ENCODE results near the gene HAPLN2.
"Not testable (repeated sequence)": the region's sequence is repeated elsewhere in the genome, so short reads cannot be mapped to it uniquely, and the experiment has no call there.

HAPLN2 gene

GRCh38 chr1:156592158-156592909 lies 26.9 kb upstream of the HAPLN2 start:
- DNase-seq: no peak

- no peak for DNase-seq
Observed at GRCh38 chr1:156592910-156593660, 26.1 kb upstream of the HAPLN2 start.

GRCh38 chr1:156593661-156593989 lies 25.6 kb upstream of the HAPLN2 start:
- DNase-seq: no peak

- DNase-seq: no peak
Observed at GRCh38 chr1:156594190-156594589, 25.0 kb upstream of the HAPLN2 start.

GRCh38 chr1:156595016-156595415 lies 24.2 kb upstream of the HAPLN2 start:
- DNase-seq: no peak

GRCh38 chr1:156596426-156596825 lies 22.8 kb upstream of the HAPLN2 start:
- no peak for DNase-seq

- no peak for DNase-seq
Observed at GRCh38 chr1:156598125-156598524, 21.1 kb upstream of the HAPLN2 start.

GRCh38 chr1:156598731-156599432 lies 20.3 kb upstream of the HAPLN2 start:
- no peak for DNase-seq

- DNase-seq: no peak
Observed at GRCh38 chr1:156599811-156600210, 19.4 kb upstream of the HAPLN2 start.

- no peak for DNase-seq
Observed at GRCh38 chr1:156600733-156601121, 18.5 kb upstream of the HAPLN2 start.

- DNase-seq: peak; percentile 96
Observed at GRCh38 chr1:156601122-156601830, 17.9 kb upstream of the HAPLN2 start, which contains the start of gene GPATCH4. Gene GPATCH4, minus strand, starts transcription at chr1:156601479.

GRCh38 chr1:156601892-156602291 lies 17.3 kb upstream of the HAPLN2 start:
- DNase-seq: no peak

GRCh38 chr1:156602557-156602993 lies 16.6 kb upstream of the HAPLN2 start:
- DNase-seq: peak; percentile 28

- DNase-seq: not testable (repeated sequence)
Observed at GRCh38 chr1:156607344-156607743, 11.9 kb upstream of the HAPLN2 start.

GRCh38 chr1:156608036-156608674 lies 11.1 kb upstream of the HAPLN2 start:
- DNase-seq: peak; percentile 89

GRCh38 chr1:156608981-156609380 lies 10.2 kb upstream of the HAPLN2 start:
- DNase-seq: peak; percentile 67

GRCh38 chr1:156610072-156610471 lies 9.1 kb upstream of the HAPLN2 start:
- not testable (repeated sequence) for DNase-seq

GRCh38 chr1:156612666-156613065 lies 6.5 kb upstream of the HAPLN2 start:
- DNase-seq: no peak

GRCh38 chr1:156615946-156616345 lies 3.3 kb upstream of the HAPLN2 start:
- DNase-seq: no peak

GRCh38 chr1:156616463-156616862 lies 2.8 kb upstream of the HAPLN2 start:
- DNase-seq: peak; percentile 76

GRCh38 chr1:156619582-156619955 lies 354 bp downstream of the HAPLN2 start:
- DNase-seq: no peak

GRCh38 chr1:156622581-156623297 lies 3.5 kb downstream of the HAPLN2 start:
- no peak for DNase-seq
